ENCODE data around the gene TYSND1. TPM values are rescaled to one million over a fixed set of nuclear protein-coding genes. Genes with fewer than 3 reads are reported as not detected.

TYSND1 gene
- total RNA-seq, 1 experiment from 2014 or later = 78.2 TPM

DNA sequence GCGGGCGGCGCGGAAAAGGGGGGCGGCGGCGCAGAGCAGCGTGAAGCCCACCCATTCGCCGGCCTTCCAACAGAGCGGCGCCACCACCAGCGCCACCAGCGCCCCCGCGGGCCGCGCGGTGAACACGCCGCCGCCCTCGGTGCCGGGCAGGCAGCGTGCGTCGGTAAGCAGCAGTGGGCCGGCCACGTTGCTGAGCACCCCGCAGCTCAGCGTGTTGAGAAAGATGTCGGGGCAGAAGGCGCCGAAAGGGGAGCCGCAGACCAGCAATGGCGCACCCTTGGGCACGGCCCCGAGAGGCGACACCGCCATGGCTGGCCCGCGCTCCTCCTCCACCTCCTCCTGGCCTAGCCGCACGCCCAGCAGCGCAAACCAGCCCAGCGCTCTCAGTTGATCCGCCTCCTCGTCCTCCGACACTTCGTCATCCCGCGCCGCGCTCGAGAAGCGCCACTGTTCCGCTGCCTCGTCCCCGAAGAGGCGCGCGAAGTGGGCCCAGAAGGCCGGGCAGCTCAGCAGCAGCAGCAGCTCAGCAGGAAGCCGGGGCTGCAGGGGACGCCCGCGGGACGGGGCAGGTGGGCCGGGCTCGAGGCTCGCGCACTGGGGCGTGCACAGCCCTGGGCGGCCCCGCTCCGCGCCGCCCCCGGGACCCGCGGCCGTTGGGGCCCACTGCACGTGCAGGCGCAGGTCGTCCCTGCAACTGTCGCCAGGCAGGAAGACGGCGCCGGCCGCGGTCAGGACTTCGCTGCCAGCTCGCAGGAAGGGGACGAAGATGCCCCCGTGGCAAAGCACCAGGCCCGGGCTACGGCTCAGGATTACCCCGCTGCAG lies 623 bp downstream of the TYSND1 start:
- intact Hi-C loops (cut with micrococcal nuclease) = loop anchor here (1.0 to 2.0 kb wide), 5 partner anchors 14 to 177 kb away; partner anchors contain the start of gene AIFM2
- ATAC-seq (peak; percentile 57), DNase-seq (peak; percentile 83)
- TF ChIP-seq EZH2 (IDR thresholded peaks at IDR 0.05; ENCODE audit: low read length, unreplicated experiment) = no peak
- TF ChIP-seq, protein P1, sequence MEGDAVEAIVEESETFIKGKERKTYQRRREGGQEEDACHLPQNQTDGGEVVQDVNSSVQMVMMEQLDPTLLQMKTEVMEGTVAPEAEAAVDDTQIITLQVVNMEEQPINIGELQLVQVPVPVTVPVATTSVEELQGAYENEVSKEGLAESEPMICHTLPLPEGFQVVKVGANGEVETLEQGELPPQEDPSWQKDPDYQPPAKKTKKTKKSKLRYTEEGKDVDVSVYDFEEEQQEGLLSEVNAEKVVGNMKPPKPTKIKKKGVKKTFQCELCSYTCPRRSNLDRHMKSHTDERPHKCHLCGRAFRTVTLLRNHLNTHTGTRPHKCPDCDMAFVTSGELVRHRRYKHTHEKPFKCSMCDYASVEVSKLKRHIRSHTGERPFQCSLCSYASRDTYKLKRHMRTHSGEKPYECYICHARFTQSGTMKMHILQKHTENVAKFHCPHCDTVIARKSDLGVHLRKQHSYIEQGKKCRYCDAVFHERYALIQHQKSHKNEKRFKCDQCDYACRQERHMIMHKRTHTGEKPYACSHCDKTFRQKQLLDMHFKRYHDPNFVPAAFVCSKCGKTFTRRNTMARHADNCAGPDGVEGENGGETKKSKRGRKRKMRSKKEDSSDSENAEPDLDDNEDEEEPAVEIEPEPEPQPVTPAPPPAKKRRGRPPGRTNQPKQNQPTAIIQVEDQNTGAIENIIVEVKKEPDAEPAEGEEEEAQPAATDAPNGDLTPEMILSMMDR (conservative IDR thresholded peaks at IDR 0.05; ENCODE audit: low read depth, low read length) = peak; percentile 91
- peak overlapping the region; percentile 57 for H3K27ac ChIP-seq (ENCODE audit: low read length)
- peak overlapping the region; percentile 83 for H3K9ac ChIP-seq (ENCODE audit: low read length)
- CTCF ChIA-PET = interaction anchor here (0.6 to 2.6 kb wide), 48 partner anchors 9 to 1135 kb away, joined by 3 to 50 read pairs (median 5); partner anchors contain the start of genes EIF4EBP2, MACROH2A2, PPA1 and SAR1A
- POLR2A ChIA-PET (ENCODE audit: unreplicated experiment) = interaction anchor here (0.6 to 1.5 kb wide), 13 partner anchors 11 to 344 kb away, joined by 3 to 40 read pairs (median 4); partner anchors contain the start of genes COL13A1 and SAR1A
- H3K4me1 ChIP-seq (ENCODE audit: insufficient read depth, low read length) = peaks cover 21% of the 10 kb centered on the region
- H2AFZ ChIP-seq (ENCODE audit: low read length) = peak overlapping the region; percentile 69
- no TSS peak for BruUV-seq (replicated peaks)
- H3K79me2 ChIP-seq (ENCODE audit: low read length) = peaks cover 52% of the 10 kb centered on the region
- peaks cover 9% of the 10 kb centered on the region for H3F3A ChIP-seq (ENCODE audit: low read length, unreplicated experiment)
- peak overlapping the region; percentile 72 for H3K4me3 ChIP-seq (ENCODE audit: low read length)
- H4K20me1 ChIP-seq (ENCODE audit: low read length) = no peaks in the 10 kb centered on the region; the same call in 1 of the 2 replicates
- no peaks in the 10 kb centered on the region for H3K27me3 ChIP-seq (ENCODE audit: low read length)
- peak overlapping the region; percentile 91 for H3K4me2 ChIP-seq (ENCODE audit: low read length)
- no peaks in the 10 kb centered on the region for H3K9me3 ChIP-seq (ENCODE audit: low read length)
- peaks cover 29% of the 10 kb centered on the region for H3K36me3 ChIP-seq (ENCODE audit: low read depth, low read length)
- no peaks in the 10 kb centered on the region for H3K9me2 ChIP-seq (replicated peaks; ENCODE audit: low read length)

DNA sequence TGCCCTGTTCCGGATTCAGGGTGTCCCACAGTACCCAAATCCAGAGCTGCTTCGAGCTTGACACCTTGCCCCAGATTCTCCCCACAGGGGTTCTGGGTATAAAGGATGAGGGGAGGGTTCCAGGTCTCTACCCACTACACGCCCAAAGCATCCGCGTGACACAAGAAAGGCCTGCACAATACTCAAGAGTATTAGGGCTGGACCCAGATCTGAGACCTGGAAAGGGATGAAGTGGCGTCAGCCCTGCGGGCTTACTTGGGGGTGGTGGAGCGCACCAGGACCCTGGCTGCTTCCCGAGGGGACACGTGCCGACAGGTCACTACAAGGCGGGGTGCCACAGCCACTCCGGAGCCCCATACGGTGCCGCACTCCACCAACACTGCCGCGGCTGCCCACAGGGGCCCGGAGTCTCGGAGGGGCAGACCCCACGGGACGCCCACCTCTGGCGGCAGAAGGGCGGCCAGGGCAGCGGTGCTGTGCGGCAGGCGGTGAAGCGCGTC lies 1.3 kb downstream of the TYSND1 start:
- H3K79me2 ChIP-seq (ENCODE audit: low read length) = peaks cover 46% of the 10 kb centered on the region

DNA sequence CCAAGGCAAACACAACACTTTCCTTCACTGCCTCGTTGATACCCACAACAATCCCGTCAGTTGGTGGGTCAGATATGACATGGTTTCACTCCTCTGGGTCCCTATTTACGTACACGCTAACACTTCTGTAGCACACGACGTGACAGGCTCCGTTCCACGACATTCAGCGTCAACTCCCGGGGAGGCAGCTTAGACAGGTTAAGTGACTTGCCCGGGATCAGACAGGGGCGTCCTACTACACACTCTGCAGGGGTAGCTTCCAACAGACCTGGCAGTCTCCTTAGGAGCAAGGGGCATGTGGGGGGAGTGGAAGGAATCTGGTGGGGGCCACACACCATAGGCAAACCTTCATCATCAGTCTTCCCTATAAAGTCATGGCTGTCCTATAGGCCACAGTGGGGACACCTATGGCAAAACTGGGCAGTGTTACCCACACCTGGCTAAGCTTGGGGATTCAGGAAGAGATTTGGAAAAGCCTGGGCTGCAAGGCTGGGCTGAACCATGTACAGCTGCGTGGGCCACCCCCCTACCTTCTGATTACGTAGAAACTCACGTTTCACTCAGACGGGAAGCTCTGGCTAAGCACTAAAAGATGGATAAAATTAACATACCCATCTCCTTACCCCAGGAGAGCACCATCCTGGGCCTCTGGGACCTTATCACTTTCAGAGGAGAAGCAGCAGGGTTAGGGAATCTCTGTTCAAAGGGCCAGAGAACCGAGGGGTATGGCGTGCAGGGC lies 2.0 kb downstream of the TYSND1 start:
- H2AFZ ChIP-seq (ENCODE audit: low read length) = no peak overlapping the region
- POLR2A ChIA-PET (ENCODE audit: unreplicated experiment) = no interaction called here
- no peaks in the 10 kb centered on the region for H3K27me3 ChIP-seq (ENCODE audit: low read length)
- CTCF ChIA-PET = interaction anchor here (2.6 kb wide), 1 partner anchor 29 kb away, joined by 50 read pairs; no protein-coding TSS in a partner anchor
- H3K9me2 ChIP-seq (replicated peaks; ENCODE audit: low read length) = no peaks in the 10 kb centered on the region
- peaks cover 21% of the 10 kb centered on the region for H3K4me1 ChIP-seq (ENCODE audit: insufficient read depth, low read length)
- peaks cover 20% of the 10 kb centered on the region for H3K36me3 ChIP-seq (ENCODE audit: low read depth, low read length)
- H3K4me2 ChIP-seq (ENCODE audit: low read length) = peak overlapping the region; percentile 91
- no peak overlapping the region for H3K27ac ChIP-seq (ENCODE audit: low read length)
- intact Hi-C loops (cut with micrococcal nuclease) = no loop called here
- peaks cover 39% of the 10 kb centered on the region for H3K79me2 ChIP-seq (ENCODE audit: low read length)
- DNase-seq (no peak), ATAC-seq (no peak)
- H3K9me3 ChIP-seq (ENCODE audit: low read length) = no peaks in the 10 kb centered on the region
- H3K4me3 ChIP-seq (ENCODE audit: low read length) = peak overlapping the region; percentile 72
- TF ChIP-seq, protein P1 (conservative IDR thresholded peaks at IDR 0.05; ENCODE audit: low read depth, low read length) = no peak
- TF ChIP-seq EZH2phosphoT487 (IDR thresholded peaks at IDR 0.05; ENCODE audit: borderline replicate concordance, low read length) = no peak
- TF ChIP-seq EZH2 (IDR thresholded peaks at IDR 0.05; ENCODE audit: low read length, unreplicated experiment) = no peak
- no peaks in the 10 kb centered on the region; the same call in 1 of the 2 replicates for H4K20me1 ChIP-seq (ENCODE audit: low read length)
- H3F3A ChIP-seq (ENCODE audit: low read length, unreplicated experiment) = peaks cover 9% of the 10 kb centered on the region
- H3K9ac ChIP-seq (ENCODE audit: low read length) = peak overlapping the region; percentile 83
- BruUV-seq (replicated peaks) = TSS peak; percentile 17

More for the DNA sequence above, 1.3 kb downstream of the TYSND1 start:
- Histone ChIP-seq H3K9me3 (ENCODE audit: low read length) (no peaks in the 10 kb centered on the region), H3K27me3 (ENCODE audit: low read length) (no peaks in the 10 kb centered on the region), H3K4me1 (ENCODE audit: insufficient read depth, low read length) (peaks cover 21% of the 10 kb centered on the region), H3K27ac (ENCODE audit: low read length) (peak overlapping the region; percentile 57; the same call in 1 of the 2 replicates), H3K9me2 (replicated peaks; ENCODE audit: low read length) (no peaks in the 10 kb centered on the region), H3F3A (ENCODE audit: low read length, unreplicated experiment) (peaks cover 9% of the 10 kb centered on the region), H4K20me1 (ENCODE audit: low read length) (no peaks in the 10 kb centered on the region; the same call in 1 of the 2 replicates), H3K9ac (ENCODE audit: low read length) (peak overlapping the region; percentile 83), H3K36me3 (ENCODE audit: low read depth, low read length) (peaks cover 22% of the 10 kb centered on the region), H3K4me3 (ENCODE audit: low read length) (peak overlapping the region; percentile 72), H2AFZ (ENCODE audit: low read length) (peak overlapping the region; percentile 69), H3K4me2 (ENCODE audit: low read length) (peak overlapping the region; percentile 91)
- intact Hi-C loops (cut with micrococcal nuclease) = no loop called here
- DNase-seq = peak; percentile 38
- BruUV-seq (replicated peaks) = no TSS peak
- ChIA-PET POLR2A (ENCODE audit: unreplicated experiment) (no interaction called here), CTCF (interaction anchor here (0.7 to 2.6 kb wide), 5 partner anchors 30 to 219 kb away, joined by 3 to 50 read pairs (median 16); no protein-coding TSS in a partner anchor)
- TF ChIP-seq EZH2phosphoT487 (IDR thresholded peaks at IDR 0.05; ENCODE audit: borderline replicate concordance, low read length) = no peak
- ATAC-seq = peak; percentile 2

Measured in PC-3 (cell line).